Transverse colon (tissue), 4 donors: ENCODE results near the gene PDIA5. TPM values are rescaled to one million over a fixed set of nuclear protein-coding genes. Genes with fewer than 3 reads are reported as not detected.

ENCODE experiments used
- DNase-seq: peaks from one replicate; pipeline ENCODE4 v3.0.0-alpha.2; 2019
- H3K27ac ChIP-seq, 4 donors: fragments of 200-600 bp; sonication (generic); 2 replicates each; pipeline ENCODE4 v1.5.1; 2016 to 2018; ENCODE audit warnings: inconsistent platforms in 4 of 4
- H3K27me3 ChIP-seq: fragments of 200-600 bp; sonication (generic); 2 replicates; pipeline ENCODE4 v1.5.1; 2017; ENCODE audit warnings: inconsistent platforms
- H3K36me3 ChIP-seq, 4 donors: fragments of 200-600 bp; sonication (generic); 2 replicates each; pipeline ENCODE4 v1.5.1; 2017 to 2019; ENCODE audit warnings: inconsistent platforms in 4 of 4
- H3K4me1 ChIP-seq, 4 donors: fragments of 200-600 bp; sonication (generic); 2 replicates each; pipeline ENCODE4 v1.5.1; 2017 to 2020; ENCODE audit warnings: inconsistent platforms in 4 of 4
- H3K4me3 ChIP-seq, 4 donors: fragments of 200-600 bp; sonication (generic); 1 replicate in 1 of 4; 2 replicates in 3 of 4; pipeline versions ENCODE4 v1.5.1 to v1.6.1; 2017 to 2019; ENCODE audit warnings: inconsistent platforms in 4 of 4
- H3K9me3 ChIP-seq, 2 donors: fragments of 200-600 bp; sonication (generic); 2 replicates each; pipeline ENCODE4 v1.5.1; 2017 to 2019; ENCODE audit warnings: inconsistent platforms in 2 of 2
- CTCF ChIP-seq, 5 experiments: fragments of 200-600 bp in 3 of 5; fragments of 450-650 bp in 2 of 5; sonication (generic) in 3 of 5; IDR thresholded peaks; 1 replicate in 2 of 5; 2 replicates in 3 of 5; pipeline ENCODE4 v1.5.1; 2016 to 2017; ENCODE audit warnings: antibody characterized with exemption in 5 of 5, inconsistent platforms in 3 of 5, mild to moderate bottlenecking in 2 of 5, moderate library complexity in 1 of 5
- EP300 ChIP-seq: sonication (generic); formaldehyde crosslinking; IDR thresholded peaks from one replicate; pipeline ENCODE4 v1.6.1; 2017; ENCODE audit warnings: antibody characterized with exemption, low read depth
- POLR2A ChIP-seq: fragments of 450-650 bp; IDR thresholded peaks from one replicate; pipeline ENCODE4 v1.6.1; 2016; ENCODE audit warnings: antibody characterized with exemption, mild to moderate bottlenecking, moderate library complexity
- POLR2AphosphoS5 ChIP-seq, 3 donors: sonication (generic); formaldehyde crosslinking; IDR thresholded peaks; one replicate each; pipeline ENCODE4 v1.6.1; 2016; ENCODE audit warnings: antibody characterized with exemption in 3 of 3
- WGBS, 2 donors: methylation state at CpG; one replicate each; pipeline ENCODE4 v1.1.5; 2018; ENCODE audit warnings: low coverage in 1 of 2; 5-methylcytosine and 5-hydroxymethylcytosine counted together
- in situ Hi-C, 4 donors: fragments of 200-750 bp; cut with MboI; loops; one replicate each; pipeline versions ENCODE4 v1.15.0 to v1.15.1; 2017; ENCODE audit warnings: low sequenced_read_pairs in 3 of 4, low pct_ligation_motif_present in 1 of 4, low pct_unique_long_range_greater_than_20kb in 1 of 4
- intact Hi-C: fragments of 100-400 bp; cut with DNase I; formaldehyde crosslinking; loops from one replicate; pipeline ENCODE4 v1.15.1; 2023; ENCODE audit warnings: low total_unique reads
- total RNA-seq, 4 donors: library from RNA; depleted of rRNA; stranded (reverse); fragments of >200 nt; gene quantifications; one replicate each; pipeline ENCODE4 v1.1.0, GENCODE V29; 2016

Gene PDIA5
- total RNA-seq, 4 donors from 2014 or later: 17.3 to 185 (median 65.1) TPM

GRCh38 chr3:123158899-123159390 is 92.1 kb downstream of the PDIA5 start:
- intact Hi-C loops: no loop called here
- WGBS, 2 donors: 94 to 100% methylated on average over 4 to 10 of the region's 10 CpGs
- peaks cover 0 to 3% (median 0%) of the 10 kb centered on the region in 4 donors for H3K36me3 ChIP-seq
- H3K27ac ChIP-seq: no peak overlapping the region
- H3K4me3 ChIP-seq: no peak overlapping the region
- in situ Hi-C loops: no loop called here
- no peak for DNase-seq
- TF ChIP-seq CTCF (IDR thresholded peaks at IDR 0.05) (no peak), POLR2A (no peak), EP300 (no peak), POLR2AphosphoS5 (IDR thresholded peaks at IDR 0.05) (no peak)
- H3K27me3 ChIP-seq: no peaks in the 10 kb centered on the region
- no peaks in the 10 kb centered on the region for H3K9me3 ChIP-seq
- H3K4me1 ChIP-seq: no peaks in the 10 kb centered on the region

- Histone ChIP-seq H3K36me3 (peaks cover 0 to 14% (median 2%) of the 10 kb centered on the region in 4 donors), H3K27ac (no peak overlapping the region), H3K4me3 (no peak overlapping the region), H3K9me3 (no peaks in the 10 kb centered on the region), H3K27me3 (no peaks in the 10 kb centered on the region), H3K4me1 (no peaks in the 10 kb centered on the region)
- no peak for TF ChIP-seq POLR2A
- no peak for DNase-seq
- in situ Hi-C loops: no loop called here
- WGBS, 2 donors: 75% methylated on average over 9 of the region's 9 CpGs; no CpG with 5 or more reads in 1 of the 2 donors
- intact Hi-C loops: no loop called here
Measured at GRCh38 chr3:123159926-123160635, 93.3 kb downstream of the PDIA5 start.

- Histone ChIP-seq H3K36me3 (peaks cover 0 to 19% (median 2%) of the 10 kb centered on the region in 4 donors), H3K9me3 (no peaks in the 10 kb centered on the region), H3K4me3 (no peak overlapping the region), H3K27me3 (no peaks in the 10 kb centered on the region), H3K27ac (no peak overlapping the region), H3K4me1 (no peaks in the 10 kb centered on the region)
- in situ Hi-C loops: no loop called here
- DNase-seq: no peak
- WGBS, 2 donors: 94% methylated on average over 7 of the region's 7 CpGs; no CpG with 5 or more reads in 1 of the 2 donors
- intact Hi-C loops: no loop called here
- TF ChIP-seq EP300 (no peak), POLR2A (no peak), CTCF (IDR thresholded peaks at IDR 0.05) (no peak), POLR2AphosphoS5 (IDR thresholded peaks at IDR 0.05) (no peak)
Measured at GRCh38 chr3:123161167-123161566, 94.3 kb downstream of the PDIA5 start.

GRCh38 chr3:123163141-123163540 is 96.3 kb downstream of the PDIA5 start:
- in situ Hi-C loops (no loop called here), intact Hi-C loops (no loop called here)
- Histone ChIP-seq H3K36me3 (peaks cover 0 to 19% (median 2%) of the 10 kb centered on the region in 4 donors), H3K9me3 (no peaks in the 10 kb centered on the region), H3K4me3 (no peak overlapping the region), H3K27ac (no peak overlapping the region), H3K4me1 (no peaks in the 10 kb centered on the region), H3K27me3 (no peaks in the 10 kb centered on the region)
- TF ChIP-seq CTCF (IDR thresholded peaks at IDR 0.05) (no peak), POLR2AphosphoS5 (IDR thresholded peaks at IDR 0.05) (no peak), POLR2A (no peak), EP300 (no peak)
- no peak for DNase-seq
- 87 to 100% methylated on average over 3 to 4 of the region's 4 CpGs for WGBS, 2 donors
